Inflammatory macrophage treated with lipopolysaccharide for 4 hours (primary cell): ENCODE data around the gene TLE6.
"Not testable (repeated sequence)": the region's sequence is repeated elsewhere in the genome, so short reads cannot be mapped to it uniquely, and the experiment has no call there.

Experiments
- DNase-seq: peaks from one replicate; pipeline ENCODE4 v3.0.0-alpha.2; 2020

The TLE6 gene

GRCh38 chr19:3005345-3005744 lies 28.0 kb downstream of the TLE6 start:
- DNase-seq: no peak

- DNase-seq: no peak
Measured at GRCh38 chr19:3006075-3006767, 28.9 kb downstream of the TLE6 start.

- no peak for DNase-seq
Measured at GRCh38 chr19:3007975-3008374, 30.6 kb downstream of the TLE6 start.

- no peak for DNase-seq
Measured at GRCh38 chr19:3008994-3009393, 31.6 kb downstream of the TLE6 start.

- DNase-seq: no peak
Measured at GRCh38 chr19:3010871-3011270, 33.5 kb downstream of the TLE6 start.

- not testable (repeated sequence) for DNase-seq
Measured at GRCh38 chr19:3012059-3012458, 34.7 kb downstream of the TLE6 start.

- DNase-seq: no peak
Measured at GRCh38 chr19:3012621-3013262, 35.4 kb downstream of the TLE6 start.

GRCh38 chr19:3013263-3013725 lies 35.9 kb downstream of the TLE6 start:
- no peak for DNase-seq

GRCh38 chr19:3014135-3014534 lies 36.8 kb downstream of the TLE6 start:
- DNase-seq: no peak

- DNase-seq: no peak
Measured at GRCh38 chr19:3015126-3016057, 38.0 kb downstream of the TLE6 start.

GRCh38 chr19:3017923-3018322 lies 40.6 kb downstream of the TLE6 start:
- no peak for DNase-seq

GRCh38 chr19:3019211-3019854 lies 42.0 kb downstream of the TLE6 start:
- DNase-seq: no peak

- DNase-seq: no peak
Measured at GRCh38 chr19:3020321-3020960, 43.1 kb downstream of the TLE6 start.

- no peak for DNase-seq
Measured at GRCh38 chr19:3024509-3024869, 47.1 kb downstream of the TLE6 start.

- no peak for DNase-seq
Measured at GRCh38 chr19:3024870-3025548, 47.6 kb downstream of the TLE6 start.

GRCh38 chr19:3025549-3025886 lies 48.2 kb downstream of the TLE6 start:
- DNase-seq: no peak

- DNase-seq: no peak
Measured at GRCh38 chr19:3026768-3027167, 49.4 kb downstream of the TLE6 start.

GRCh38 chr19:3027292-3027691 lies 49.9 kb downstream of the TLE6 start:
- DNase-seq: no peak

- no peak for DNase-seq
Measured at GRCh38 chr19:3027981-3028304, 50.6 kb downstream of the TLE6 start.

GRCh38 chr19:3028305-3029064 lies 51.1 kb downstream of the TLE6 start:
- DNase-seq: no peak
